Measurements from ENCODE around the gene EPHA2. TPM values are rescaled to one million over a fixed set of nuclear protein-coding genes. Genes with fewer than 3 reads are reported as not detected.

Gene EPHA2
- total RNA-seq, 1 donor from 2014 or later: 25.0 TPM

DNA sequence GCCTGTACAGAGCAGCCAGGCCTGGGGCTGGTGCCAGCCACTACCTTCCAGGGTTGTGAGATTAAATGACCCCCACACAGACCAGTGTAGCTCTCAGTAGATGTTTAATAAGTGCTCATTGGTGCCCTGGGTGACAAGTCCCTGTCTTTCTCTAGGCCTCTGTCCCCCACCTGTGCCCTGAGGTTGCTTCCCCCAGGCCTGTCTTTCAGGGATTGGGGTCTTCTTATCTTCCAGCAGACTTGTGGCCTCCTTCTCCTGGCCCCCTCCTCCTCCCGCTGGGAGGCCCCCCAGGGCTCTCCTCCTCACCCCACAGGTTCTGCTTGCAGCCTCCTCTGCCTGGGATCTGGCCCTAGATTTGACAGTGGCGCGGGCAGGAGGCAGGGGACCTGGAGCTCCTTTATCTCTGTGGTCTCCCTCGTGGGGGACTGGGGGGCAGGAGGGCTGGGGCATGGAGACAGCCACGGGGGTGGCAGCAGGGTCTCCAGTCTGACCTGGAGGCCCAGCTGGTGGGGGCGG is 40.3 kb downstream of the EPHA2 start:
- no peak for DNase-seq (ENCODE audit: low read depth, low spot score)
- Mint-ChIP-seq H3K36me3 (ENCODE audit: low read depth) (no peaks in the 10 kb centered on the region), H3K4me3 (no peak overlapping the region), H3K27ac (ENCODE audit: unreplicated experiment) (peak overlapping the region; percentile 43), H3K4me1 (peaks cover 26% of the 10 kb centered on the region), H3K9me3 (no peaks in the 10 kb centered on the region), H3K27me3 (ENCODE audit: low read depth) (peaks cover 4% of the 10 kb centered on the region)
- TF ChIP-seq, protein P1, sequence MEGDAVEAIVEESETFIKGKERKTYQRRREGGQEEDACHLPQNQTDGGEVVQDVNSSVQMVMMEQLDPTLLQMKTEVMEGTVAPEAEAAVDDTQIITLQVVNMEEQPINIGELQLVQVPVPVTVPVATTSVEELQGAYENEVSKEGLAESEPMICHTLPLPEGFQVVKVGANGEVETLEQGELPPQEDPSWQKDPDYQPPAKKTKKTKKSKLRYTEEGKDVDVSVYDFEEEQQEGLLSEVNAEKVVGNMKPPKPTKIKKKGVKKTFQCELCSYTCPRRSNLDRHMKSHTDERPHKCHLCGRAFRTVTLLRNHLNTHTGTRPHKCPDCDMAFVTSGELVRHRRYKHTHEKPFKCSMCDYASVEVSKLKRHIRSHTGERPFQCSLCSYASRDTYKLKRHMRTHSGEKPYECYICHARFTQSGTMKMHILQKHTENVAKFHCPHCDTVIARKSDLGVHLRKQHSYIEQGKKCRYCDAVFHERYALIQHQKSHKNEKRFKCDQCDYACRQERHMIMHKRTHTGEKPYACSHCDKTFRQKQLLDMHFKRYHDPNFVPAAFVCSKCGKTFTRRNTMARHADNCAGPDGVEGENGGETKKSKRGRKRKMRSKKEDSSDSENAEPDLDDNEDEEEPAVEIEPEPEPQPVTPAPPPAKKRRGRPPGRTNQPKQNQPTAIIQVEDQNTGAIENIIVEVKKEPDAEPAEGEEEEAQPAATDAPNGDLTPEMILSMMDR (conservative IDR thresholded peaks at IDR 0.05): no peak

DNA sequence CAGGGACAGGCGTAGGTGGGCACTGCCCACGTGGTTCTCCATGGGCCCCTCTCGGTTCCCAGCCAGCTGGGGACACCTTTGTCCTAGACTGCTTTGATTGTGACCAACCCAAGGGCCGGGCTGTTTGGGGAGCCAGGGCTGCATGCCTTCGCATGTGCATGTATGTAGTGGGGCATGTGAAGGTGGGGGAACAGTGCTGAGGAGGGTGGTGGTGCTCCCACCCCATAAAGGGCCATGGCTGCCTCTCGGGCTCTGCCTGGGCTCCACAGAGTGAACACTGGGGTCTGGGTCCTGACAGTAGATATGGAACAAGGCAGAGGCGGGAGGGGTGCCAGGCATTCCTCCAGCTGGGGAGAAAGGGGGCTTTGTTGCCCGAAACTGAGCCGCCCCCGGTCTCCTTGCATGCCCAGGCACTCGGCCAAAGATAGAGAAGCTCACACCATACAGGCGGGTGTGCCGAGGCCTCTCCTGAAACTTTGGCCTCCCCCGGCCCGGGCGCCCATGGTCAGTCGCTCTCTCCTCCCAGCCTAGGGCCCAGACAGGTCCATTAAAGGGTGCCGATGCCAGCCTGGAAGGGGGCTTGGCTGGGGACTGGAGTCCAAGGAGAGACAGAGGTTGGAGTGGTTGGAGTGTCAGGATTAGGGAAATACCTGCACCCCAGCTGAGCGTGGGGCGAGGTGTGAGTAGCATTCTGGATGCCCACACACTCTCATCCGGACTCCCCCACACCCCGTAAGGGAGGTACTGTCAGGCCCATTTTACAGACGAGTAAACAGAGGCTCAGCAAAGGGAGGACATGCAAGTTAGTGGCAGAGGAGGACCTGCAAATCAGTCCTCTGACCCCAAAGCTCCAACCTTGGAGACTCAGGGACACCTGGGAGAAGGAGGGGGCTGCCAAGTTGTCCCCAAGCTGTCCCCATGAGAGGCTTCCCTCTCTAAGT is 41.1 kb downstream of the EPHA2 start:
- peaks cover 4% of the 10 kb centered on the region for H3K27me3 Mint-ChIP-seq (ENCODE audit: low read depth)
- H3K4me1 Mint-ChIP-seq: peaks cover 26% of the 10 kb centered on the region
- TF ChIP-seq, protein P1 (conservative IDR thresholded peaks at IDR 0.05): no peak
- H3K36me3 Mint-ChIP-seq (ENCODE audit: low read depth): no peaks in the 10 kb centered on the region
- no peak for DNase-seq (ENCODE audit: low read depth, low spot score)
- no peak overlapping the region for H3K27ac Mint-ChIP-seq (ENCODE audit: unreplicated experiment)
- H3K4me3 Mint-ChIP-seq: no peak overlapping the region
- no peaks in the 10 kb centered on the region for H3K9me3 Mint-ChIP-seq

DNA sequence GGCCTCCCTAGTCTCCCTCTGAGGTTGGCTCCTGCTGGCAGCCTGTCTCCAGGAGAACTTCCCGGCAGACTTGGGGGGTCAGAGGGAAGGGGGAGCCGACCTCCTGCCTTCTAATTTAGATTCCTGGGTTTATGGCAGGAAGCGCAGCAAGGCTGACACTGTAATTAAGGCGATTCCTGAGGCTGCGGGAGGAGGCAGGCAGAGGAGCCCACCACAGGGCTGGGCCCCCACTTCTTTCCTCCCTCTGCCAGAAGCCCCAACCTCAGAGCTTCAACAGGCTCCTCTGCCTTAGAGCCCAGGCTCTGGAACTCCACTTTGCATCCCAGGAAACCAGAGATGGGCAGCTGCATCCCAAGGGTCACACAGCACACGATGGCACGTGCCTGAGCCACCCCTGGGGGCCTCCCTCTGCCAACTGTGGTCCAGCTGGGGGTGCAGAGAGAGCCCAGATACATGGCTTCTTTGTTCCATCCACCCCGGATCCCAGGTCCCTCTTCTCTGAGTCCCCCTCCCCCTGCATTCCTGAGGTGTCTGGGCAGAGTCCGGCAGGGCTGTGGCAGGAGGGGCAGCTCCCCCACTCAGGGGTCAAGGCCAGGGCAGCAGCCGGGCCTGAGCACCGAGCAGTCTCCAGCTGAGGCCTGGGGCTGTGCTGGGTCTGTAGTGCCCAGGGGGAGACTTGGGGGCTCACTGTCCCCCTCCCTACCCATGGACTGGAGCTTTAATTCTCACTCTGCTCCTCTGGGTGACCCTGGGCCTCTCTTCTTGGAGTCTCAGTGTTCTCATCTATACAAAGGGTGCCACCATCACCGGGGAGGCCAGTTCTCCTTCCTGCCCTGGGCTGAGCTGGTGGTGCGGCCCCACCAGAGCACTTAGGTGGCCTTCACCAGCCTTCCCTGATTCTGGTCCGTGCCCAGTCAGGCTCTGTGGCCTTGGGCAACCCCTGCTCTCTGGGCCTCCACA is 43.0 kb downstream of the EPHA2 start:
- H3K4me3 Mint-ChIP-seq: no peak overlapping the region
- H3K9me3 Mint-ChIP-seq: no peaks in the 10 kb centered on the region
- peaks cover 4% of the 10 kb centered on the region for H3K27me3 Mint-ChIP-seq (ENCODE audit: low read depth)
- H3K36me3 Mint-ChIP-seq (ENCODE audit: low read depth): peaks cover 3% of the 10 kb centered on the region
- TF ChIP-seq, protein P1 (conservative IDR thresholded peaks at IDR 0.05): no peak
- H3K27ac Mint-ChIP-seq (ENCODE audit: unreplicated experiment): no peak overlapping the region
- peaks cover 24% of the 10 kb centered on the region for H3K4me1 Mint-ChIP-seq
- DNase-seq (ENCODE audit: low read depth, low spot score): peak; percentile 30

DNA sequence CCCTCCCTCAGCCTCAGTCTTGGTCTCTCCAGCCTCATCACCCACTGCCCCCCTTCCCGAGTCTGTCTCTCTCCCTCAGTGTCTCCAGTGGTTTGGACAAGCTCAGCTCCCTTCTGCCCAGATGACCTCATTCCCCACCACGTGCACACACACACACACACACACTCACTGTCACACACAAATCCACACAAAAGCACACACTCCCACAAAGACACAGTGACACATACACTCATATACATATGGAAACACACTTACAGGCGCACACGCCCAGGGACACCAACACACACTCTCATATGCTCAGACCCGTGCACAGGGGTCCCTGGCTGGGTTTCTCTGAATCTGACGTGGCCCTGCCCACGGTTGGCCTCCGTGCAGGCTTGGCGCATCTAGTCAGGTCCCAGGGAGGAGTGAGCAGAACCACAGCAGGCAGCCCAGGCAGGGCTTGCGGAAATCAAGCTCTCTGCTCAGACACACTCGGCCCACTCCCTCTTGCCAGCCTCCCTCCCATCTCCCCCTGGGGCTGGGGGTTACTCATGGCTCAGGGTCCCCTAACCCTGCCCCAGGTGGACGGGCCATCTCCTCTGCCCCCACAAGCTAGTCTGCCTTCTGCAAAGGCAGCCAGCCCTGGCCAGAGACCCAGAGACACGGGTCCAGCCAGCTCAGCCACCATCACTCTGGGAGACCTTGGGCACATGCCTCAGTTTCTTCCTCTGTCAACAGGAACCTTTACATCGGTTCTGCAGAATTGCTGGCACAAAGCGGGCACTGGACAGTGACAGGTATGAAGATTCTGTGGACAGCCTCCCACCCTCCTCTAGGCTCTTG is 43.9 kb downstream of the EPHA2 start:
- TF ChIP-seq, protein P1 (conservative IDR thresholded peaks at IDR 0.05): no peak
- Mint-ChIP-seq H3K4me3 (peak overlapping the region; percentile 2), H3K27ac (ENCODE audit: unreplicated experiment) (peak overlapping the region; percentile 91), H3K27me3 (ENCODE audit: low read depth) (peaks cover 4% of the 10 kb centered on the region), H3K4me1 (peaks cover 17% of the 10 kb centered on the region), H3K9me3 (no peaks in the 10 kb centered on the region), H3K36me3 (ENCODE audit: low read depth) (peaks cover 3% of the 10 kb centered on the region)
- no peak for DNase-seq (ENCODE audit: low read depth, low spot score)
